NB4 (cell line): Measurements from ENCODE around the gene AGBL1.

Source experiments
- DNase-seq: peaks from one replicate; pipeline ENCODE4 v3.0.0; 2010; ENCODE audit warnings: low read depth
- H3K4me3 ChIP-seq: one replicate; pipeline ENCODE4 v1.5.1; 2011; ENCODE audit warnings: mild to moderate bottlenecking, low read depth, low read length, moderate library complexity
- MYC ChIP-seq: IDR thresholded peaks from 2 replicates; pipeline ENCODE4 v1.6.1; 2011; ENCODE audit warnings: low read depth, low read length
- POLR2A ChIP-seq: IDR thresholded peaks from 2 replicates; pipeline ENCODE4 v1.6.1; 2011; ENCODE audit warnings: mild to moderate bottlenecking; ENCODE audit not compliant: insufficient read length; ENCODE audit errors: extremely low read depth
- TF ChIP-seq, protein P1 (sequence below): IDR thresholded peaks from 2 replicates; pipeline ENCODE4 v1.6.1; 2011; ENCODE audit warnings: low read depth, low read length
- TF ChIP-seq, protein P2 (sequence below): IDR thresholded peaks from one replicate; pipeline ENCODE4 v1.5.1; 2012; ENCODE audit warnings: low read depth, low read length

AGBL1 gene

DNA sequence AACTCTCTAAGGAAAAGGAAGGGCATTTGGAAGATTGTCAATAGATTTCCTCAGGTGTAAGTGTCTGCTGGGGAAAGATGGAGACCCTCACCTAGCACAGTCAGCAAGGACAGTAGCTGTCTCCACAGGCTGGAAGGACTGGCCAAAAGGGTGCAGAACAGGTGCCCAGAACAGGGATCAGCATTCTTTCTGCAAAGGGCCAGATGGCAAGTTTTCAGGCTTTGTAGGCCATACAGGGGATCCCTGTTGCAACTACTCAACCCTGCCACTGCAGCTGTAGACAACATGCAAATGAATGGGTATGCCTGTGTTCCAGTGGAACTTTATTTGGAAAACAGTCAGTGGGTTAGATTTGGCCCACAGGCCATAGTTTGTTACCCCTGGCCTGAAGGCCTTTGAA, 8.1 kb downstream of the AGBL1 start:
- TF ChIP-seq MYC (no peak), POLR2A (no peak)
- TF ChIP-seq, protein P1, sequence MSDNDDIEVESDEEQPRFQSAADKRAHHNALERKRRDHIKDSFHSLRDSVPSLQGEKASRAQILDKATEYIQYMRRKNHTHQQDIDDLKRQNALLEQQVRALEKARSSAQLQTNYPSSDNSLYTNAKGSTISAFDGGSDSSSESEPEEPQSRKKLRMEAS = no peak
- TF ChIP-seq, protein P2, sequence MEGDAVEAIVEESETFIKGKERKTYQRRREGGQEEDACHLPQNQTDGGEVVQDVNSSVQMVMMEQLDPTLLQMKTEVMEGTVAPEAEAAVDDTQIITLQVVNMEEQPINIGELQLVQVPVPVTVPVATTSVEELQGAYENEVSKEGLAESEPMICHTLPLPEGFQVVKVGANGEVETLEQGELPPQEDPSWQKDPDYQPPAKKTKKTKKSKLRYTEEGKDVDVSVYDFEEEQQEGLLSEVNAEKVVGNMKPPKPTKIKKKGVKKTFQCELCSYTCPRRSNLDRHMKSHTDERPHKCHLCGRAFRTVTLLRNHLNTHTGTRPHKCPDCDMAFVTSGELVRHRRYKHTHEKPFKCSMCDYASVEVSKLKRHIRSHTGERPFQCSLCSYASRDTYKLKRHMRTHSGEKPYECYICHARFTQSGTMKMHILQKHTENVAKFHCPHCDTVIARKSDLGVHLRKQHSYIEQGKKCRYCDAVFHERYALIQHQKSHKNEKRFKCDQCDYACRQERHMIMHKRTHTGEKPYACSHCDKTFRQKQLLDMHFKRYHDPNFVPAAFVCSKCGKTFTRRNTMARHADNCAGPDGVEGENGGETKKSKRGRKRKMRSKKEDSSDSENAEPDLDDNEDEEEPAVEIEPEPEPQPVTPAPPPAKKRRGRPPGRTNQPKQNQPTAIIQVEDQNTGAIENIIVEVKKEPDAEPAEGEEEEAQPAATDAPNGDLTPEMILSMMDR = no peak
- no peak for DNase-seq
- no peak overlapping the region for H3K4me3 ChIP-seq

DNA sequence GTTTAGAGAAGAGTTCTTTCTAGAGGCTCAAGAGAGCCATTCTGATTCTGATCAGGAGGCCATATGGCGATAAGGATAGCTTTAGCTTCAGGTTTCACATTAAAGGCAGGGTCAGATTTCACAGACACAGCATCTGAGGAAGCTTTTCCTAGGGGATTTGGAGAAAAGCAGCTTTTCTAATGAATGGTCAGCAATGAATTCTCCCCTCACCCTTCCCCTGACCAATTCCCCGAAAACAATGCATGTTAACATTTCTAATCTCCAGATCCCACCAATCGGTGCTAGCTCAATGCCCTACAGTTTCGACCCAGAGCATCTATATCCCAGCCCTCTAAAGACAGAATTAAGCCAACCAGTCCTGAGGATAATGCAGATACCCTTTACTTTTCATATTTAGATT, 9.8 kb downstream of the AGBL1 start:
- no peak overlapping the region for H3K4me3 ChIP-seq
- TF ChIP-seq MYC = no peak
- TF ChIP-seq, protein P2 = no peak
- no peak for TF ChIP-seq POLR2A
- TF ChIP-seq, protein P1 = no peak
- DNase-seq = no peak

DNA sequence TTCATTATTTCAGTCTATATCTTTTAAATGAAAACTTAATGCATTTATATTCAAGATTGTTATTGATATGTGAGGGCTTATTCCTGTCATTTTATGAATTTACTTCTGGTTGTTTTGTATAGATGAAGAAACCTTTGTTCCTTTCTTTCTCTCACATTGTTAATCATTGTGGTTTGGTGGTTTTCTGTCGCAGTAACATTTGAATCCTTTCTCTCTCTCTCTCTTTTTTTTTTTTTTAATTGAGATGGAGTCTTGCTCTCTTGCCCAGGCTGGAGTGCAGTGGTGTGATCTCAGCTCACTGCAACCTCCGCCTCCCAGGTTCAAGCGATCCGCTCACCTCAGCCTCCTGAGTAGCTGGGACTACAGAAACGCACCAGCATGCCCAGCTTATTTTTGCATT, 22.1 kb downstream of the AGBL1 start:
- no peak overlapping the region for H3K4me3 ChIP-seq
- no peak for DNase-seq
- TF ChIP-seq POLR2A (no peak), MYC (no peak)
- TF ChIP-seq, protein P1 = no peak
- TF ChIP-seq, protein P2 = no peak

DNA sequence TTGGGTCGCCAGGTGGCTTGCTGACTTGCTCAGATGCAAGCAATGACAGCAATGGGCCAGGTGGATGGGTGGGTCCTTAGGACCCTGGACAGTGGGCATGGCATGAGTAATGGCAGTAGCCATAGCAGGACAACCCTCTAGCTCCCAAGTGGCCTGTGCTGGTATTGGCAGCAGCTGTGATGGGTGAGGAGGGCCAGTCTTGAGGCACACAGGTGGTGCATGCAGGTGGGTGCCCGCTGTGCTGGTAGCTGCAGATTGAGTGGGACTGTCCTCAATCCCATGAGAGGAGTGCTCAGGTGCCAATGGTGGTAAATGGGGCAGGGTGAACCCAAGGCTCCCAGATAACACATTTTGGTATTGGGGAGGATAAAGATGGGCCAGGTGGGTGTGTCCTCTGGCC, 24.2 kb downstream of the AGBL1 start:
- no peak overlapping the region for H3K4me3 ChIP-seq
- DNase-seq = no peak
- TF ChIP-seq, protein P1 = no peak
- TF ChIP-seq MYC = no peak
- no peak for TF ChIP-seq POLR2A
- TF ChIP-seq, protein P2 = no peak

DNA sequence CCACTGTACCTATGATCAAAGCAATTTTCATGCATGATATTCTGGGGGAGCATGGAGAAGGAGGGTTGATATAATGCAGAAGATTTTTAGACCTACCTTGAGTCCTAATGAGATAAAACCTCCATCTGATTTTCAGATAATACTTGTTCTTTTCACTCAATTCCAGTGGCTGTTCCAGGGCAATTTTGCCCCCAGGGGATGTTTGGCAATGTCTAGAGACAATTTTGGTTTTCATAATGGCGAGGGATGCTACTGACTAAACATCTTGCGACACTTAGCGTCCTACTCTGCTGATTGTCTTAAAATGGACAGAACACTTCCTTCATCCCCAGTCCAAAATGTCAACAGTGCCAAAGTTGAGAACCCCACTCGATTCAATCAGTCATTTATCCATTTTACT, 26.6 kb downstream of the AGBL1 start:
- no peak overlapping the region for H3K4me3 ChIP-seq
- DNase-seq = no peak
- TF ChIP-seq MYC (no peak), POLR2A (no peak)
- TF ChIP-seq, protein P2 = no peak
- TF ChIP-seq, protein P1 = no peak
